Panc1 (cell line): ENCODE results near the gene RGS17. TPM values are rescaled to one million over a fixed set of nuclear protein-coding genes. Genes with fewer than 3 reads are reported as not detected.

ENCODE experiments used
- ATAC-seq: fragments of 200-7000 bp; cut with Tn5 transposase; 2 replicates; pipeline ENCODE4 v1.9.1; 2020; ENCODE audit warnings: mild to moderate bottlenecking, moderate library complexity
- BruUV-seq: library from RNA; stranded (reverse); fragments of 400-500 nt; replicated peaks from 2 replicates; lab custom pipeline; 2021; lab: Mats Ljungman, UMichigan
- CTCF ChIA-PET: fragments of 300-600 bp; sonication (Branson Sonifier 250); formaldehyde crosslinking; loops from one replicate; lab custom pipeline; 2022; ENCODE audit warnings: antibody characterized with exemption; lab: Charles Lee
- POLR2A ChIA-PET: fragments of 300-600 bp; sonication (Branson Sonifier 250); formaldehyde crosslinking; loops from one replicate; lab custom pipeline; 2022; ENCODE audit warnings: antibody characterized with exemption; lab: Charles Lee
- DNase-seq: peaks from one replicate; pipeline ENCODE4 v3.0.0-alpha.2; 2010; ENCODE audit warnings: low read depth, low spot score
- H3K27ac ChIP-seq: 2 replicates; pipeline ENCODE4 v1.5.1; 2011; ENCODE audit warnings: mild to moderate bottlenecking, low read length, inconsistent platforms
- H3K27me3 ChIP-seq: fragments of 200-500 bp; sonication (Bioruptor generic); 2 replicates; pipeline ENCODE4 v1.6.0; 2014; ENCODE audit warnings: low read length, inconsistent platforms; ENCODE audit not compliant: control insufficient read depth, insufficient read depth
- H3K36me3 ChIP-seq: fragments of 200-500 bp; sonication (Bioruptor generic); 2 replicates; pipeline ENCODE4 v1.5.1; 2014; ENCODE audit warnings: inconsistent platforms, mild to moderate bottlenecking, low read length, moderate library complexity; ENCODE audit not compliant: control insufficient read depth, insufficient read depth
- H3K4me1 ChIP-seq: 2 replicates; pipeline ENCODE4 v1.5.1; 2011; ENCODE audit warnings: inconsistent platforms, mild to moderate bottlenecking, low read length, moderate library complexity; ENCODE audit not compliant: control insufficient read depth, insufficient read depth
- H3K4me3 ChIP-seq, 2 experiments: 2 replicates each; pipeline ENCODE4 v1.5.1; 2011 to 2012; ENCODE audit warnings: low read depth in 2 of 2, low read length in 2 of 2, mild to moderate bottlenecking in 2 of 2, inconsistent platforms in 1 of 2, moderate library complexity in 1 of 2
- H3K9me3 ChIP-seq: fragments of 200-500 bp; sonication (Bioruptor generic); 2 replicates; pipeline ENCODE4 v1.5.1; 2014; ENCODE audit warnings: low read depth, mild to moderate bottlenecking, inconsistent platforms, low read length, moderate library complexity; ENCODE audit not compliant: control insufficient read depth, insufficient read depth
- POLR2AphosphoS5 ChIP-seq: IDR thresholded peaks from 2 replicates; pipeline ENCODE4 v1.6.1; 2012; ENCODE audit warnings: mild to moderate bottlenecking, low read depth, low read length, moderate library complexity
- SIN3A ChIP-seq: IDR thresholded peaks from 2 replicates; pipeline ENCODE4 v1.6.1; 2012; ENCODE audit warnings: low read depth, mild to moderate bottlenecking, low read length, moderate library complexity, borderline replicate concordance; ENCODE audit not compliant: insufficient read depth
- TCF7L2 ChIP-seq: IDR thresholded peaks from 2 replicates; pipeline ENCODE4 v1.6.1; 2011; ENCODE audit warnings: mild to moderate bottlenecking, low read depth, low read length, inconsistent platforms
- in situ Hi-C: cut with HindIII; loops from 2 replicates; pipeline ENCODE4 v1.10.0; 2016; ENCODE audit warnings: low sequenced_read_pairs, low pct_unique_long_range_greater_than_20kb
- intact Hi-C: fragments of 100-400 bp; cut with micrococcal nuclease; formaldehyde crosslinking; loops from one replicate; pipeline ENCODE4 v1.10.0; 2022; ENCODE audit not compliant: unreplicated experiment
- total RNA-seq: library from RNA; stranded (reverse); gene quantifications from one replicate; pipeline ENCODE4 v1.2.1, GENCODE V29; 2021; ENCODE audit not compliant: unreplicated experiment
- TF ChIP-seq, protein P1 (sequence below), 2 experiments: IDR thresholded peaks; 2 replicates each; pipeline ENCODE4 v1.6.1; 2011 to 2012; ENCODE audit warnings: low read depth in 2 of 2, control low read depth in 1 of 2, low read length in 1 of 2, mild to moderate bottlenecking in 1 of 2, moderate library complexity in 1 of 2; ENCODE audit not compliant: insufficient read depth in 1 of 2
- TF ChIP-seq, protein P2 (sequence below): fragments of 450-650 bp; IDR thresholded peaks from 2 replicates; pipeline ENCODE4 v1.5.1; 2017; ENCODE audit warnings: mild to moderate bottlenecking

The RGS17 gene
- total RNA-seq, 1 experiment from 2014 or later: 8.7 TPM

DNA sequence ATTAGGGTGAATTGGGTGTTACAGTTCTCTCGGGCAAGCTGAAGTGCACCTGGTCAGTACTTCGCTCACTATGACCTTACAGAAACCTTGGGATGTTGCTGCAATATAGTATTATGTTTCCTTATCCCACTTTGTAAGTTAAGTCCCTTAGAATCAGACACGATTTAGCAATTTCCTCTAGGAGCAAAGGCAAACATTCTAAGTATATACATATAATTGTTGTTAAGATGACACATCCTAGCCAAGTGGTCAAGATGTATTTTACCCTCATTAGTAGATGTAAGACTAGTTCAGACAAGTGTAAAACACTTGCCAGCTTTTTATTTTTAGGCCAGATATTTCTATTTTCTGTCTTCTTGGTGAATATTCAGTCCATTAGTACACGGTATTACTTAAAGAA is 31.1 kb upstream of the RGS17 start:
- DNase-seq: no peak
- Histone ChIP-seq H3K27me3 (no peaks in the 10 kb centered on the region), H3K4me1 (peaks cover 6% of the 10 kb centered on the region), H3K4me3 (no peak overlapping the region), H3K36me3 (no peaks in the 10 kb centered on the region), H3K9me3 (peaks cover 29% of the 10 kb centered on the region; the same call in 1 of the 2 replicates), H3K27ac (no peak overlapping the region)
- BruUV-seq: no TSS peak
- POLR2A ChIA-PET: no interaction called here
- CTCF ChIA-PET: no interaction called here
- TF ChIP-seq, protein P1, sequence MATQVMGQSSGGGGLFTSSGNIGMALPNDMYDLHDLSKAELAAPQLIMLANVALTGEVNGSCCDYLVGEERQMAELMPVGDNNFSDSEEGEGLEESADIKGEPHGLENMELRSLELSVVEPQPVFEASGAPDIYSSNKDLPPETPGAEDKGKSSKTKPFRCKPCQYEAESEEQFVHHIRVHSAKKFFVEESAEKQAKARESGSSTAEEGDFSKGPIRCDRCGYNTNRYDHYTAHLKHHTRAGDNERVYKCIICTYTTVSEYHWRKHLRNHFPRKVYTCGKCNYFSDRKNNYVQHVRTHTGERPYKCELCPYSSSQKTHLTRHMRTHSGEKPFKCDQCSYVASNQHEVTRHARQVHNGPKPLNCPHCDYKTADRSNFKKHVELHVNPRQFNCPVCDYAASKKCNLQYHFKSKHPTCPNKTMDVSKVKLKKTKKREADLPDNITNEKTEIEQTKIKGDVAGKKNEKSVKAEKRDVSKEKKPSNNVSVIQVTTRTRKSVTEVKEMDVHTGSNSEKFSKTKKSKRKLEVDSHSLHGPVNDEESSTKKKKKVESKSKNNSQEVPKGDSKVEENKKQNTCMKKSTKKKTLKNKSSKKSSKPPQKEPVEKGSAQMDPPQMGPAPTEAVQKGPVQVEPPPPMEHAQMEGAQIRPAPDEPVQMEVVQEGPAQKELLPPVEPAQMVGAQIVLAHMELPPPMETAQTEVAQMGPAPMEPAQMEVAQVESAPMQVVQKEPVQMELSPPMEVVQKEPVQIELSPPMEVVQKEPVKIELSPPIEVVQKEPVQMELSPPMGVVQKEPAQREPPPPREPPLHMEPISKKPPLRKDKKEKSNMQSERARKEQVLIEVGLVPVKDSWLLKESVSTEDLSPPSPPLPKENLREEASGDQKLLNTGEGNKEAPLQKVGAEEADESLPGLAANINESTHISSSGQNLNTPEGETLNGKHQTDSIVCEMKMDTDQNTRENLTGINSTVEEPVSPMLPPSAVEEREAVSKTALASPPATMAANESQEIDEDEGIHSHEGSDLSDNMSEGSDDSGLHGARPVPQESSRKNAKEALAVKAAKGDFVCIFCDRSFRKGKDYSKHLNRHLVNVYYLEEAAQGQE (IDR thresholded peaks at IDR 0.05; ENCODE audit: insufficient read depth in 1 of 2, low read depth in 2 of 2, low read length in 1 of 2): no peak
- TF ChIP-seq, protein P2, sequence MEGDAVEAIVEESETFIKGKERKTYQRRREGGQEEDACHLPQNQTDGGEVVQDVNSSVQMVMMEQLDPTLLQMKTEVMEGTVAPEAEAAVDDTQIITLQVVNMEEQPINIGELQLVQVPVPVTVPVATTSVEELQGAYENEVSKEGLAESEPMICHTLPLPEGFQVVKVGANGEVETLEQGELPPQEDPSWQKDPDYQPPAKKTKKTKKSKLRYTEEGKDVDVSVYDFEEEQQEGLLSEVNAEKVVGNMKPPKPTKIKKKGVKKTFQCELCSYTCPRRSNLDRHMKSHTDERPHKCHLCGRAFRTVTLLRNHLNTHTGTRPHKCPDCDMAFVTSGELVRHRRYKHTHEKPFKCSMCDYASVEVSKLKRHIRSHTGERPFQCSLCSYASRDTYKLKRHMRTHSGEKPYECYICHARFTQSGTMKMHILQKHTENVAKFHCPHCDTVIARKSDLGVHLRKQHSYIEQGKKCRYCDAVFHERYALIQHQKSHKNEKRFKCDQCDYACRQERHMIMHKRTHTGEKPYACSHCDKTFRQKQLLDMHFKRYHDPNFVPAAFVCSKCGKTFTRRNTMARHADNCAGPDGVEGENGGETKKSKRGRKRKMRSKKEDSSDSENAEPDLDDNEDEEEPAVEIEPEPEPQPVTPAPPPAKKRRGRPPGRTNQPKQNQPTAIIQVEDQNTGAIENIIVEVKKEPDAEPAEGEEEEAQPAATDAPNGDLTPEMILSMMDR: no peak
- no peak for TF ChIP-seq POLR2AphosphoS5
- no peak for TF ChIP-seq SIN3A
- TF ChIP-seq TCF7L2: no peak
- no peak for ATAC-seq
- in situ Hi-C loops: no loop called here
- intact Hi-C loops: no loop called here

DNA sequence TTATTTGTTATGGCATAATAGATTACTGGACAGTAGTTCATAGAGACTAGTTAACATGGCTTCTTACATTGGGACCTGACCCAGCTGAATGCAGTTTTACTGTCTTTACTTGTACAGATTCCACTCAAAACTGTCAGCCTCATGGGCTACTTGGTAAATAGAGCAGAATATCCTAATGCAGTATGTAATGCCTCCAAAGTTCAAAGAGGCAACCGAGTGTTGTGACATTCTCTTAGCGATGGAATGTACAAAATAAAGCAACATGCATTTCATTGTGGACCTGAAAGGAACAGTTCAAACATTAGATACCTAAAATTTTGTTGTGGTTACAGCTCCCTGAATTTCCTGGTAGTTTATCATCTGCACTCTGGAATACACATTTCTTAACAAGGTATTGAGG is 29.1 kb upstream of the RGS17 start:
- Histone ChIP-seq H3K4me1 (no peaks in the 10 kb centered on the region), H3K9me3 (peaks cover 19% of the 10 kb centered on the region; the same call in 1 of the 2 replicates), H3K27me3 (no peaks in the 10 kb centered on the region), H3K4me3 (no peak overlapping the region), H3K36me3 (no peaks in the 10 kb centered on the region), H3K27ac (no peak overlapping the region)
- TF ChIP-seq, protein P1 (IDR thresholded peaks at IDR 0.05; ENCODE audit: insufficient read depth in 1 of 2, low read depth in 2 of 2, low read length in 1 of 2): no peak
- no peak for TF ChIP-seq TCF7L2
- no peak for TF ChIP-seq SIN3A
- TF ChIP-seq, protein P2: no peak
- no peak for TF ChIP-seq POLR2AphosphoS5
- no peak for DNase-seq
- in situ Hi-C loops (no loop called here), intact Hi-C loops (no loop called here)
- BruUV-seq: no TSS peak
- CTCF ChIA-PET: no interaction called here
- POLR2A ChIA-PET: no interaction called here
- ATAC-seq: no peak
